A673 (cell line): ENCODE data around the gene OR51M1.

ENCODE experiments used
- CTCF ChIP-seq: fragments of 300-800, 200-600 bp; sonication (generic); conservative IDR thresholded peaks from 2 replicates; pipeline ENCODE4 v1.5.1; 2017; ENCODE audit warnings: low read depth, mild to moderate bottlenecking, antibody characterized with exemption, low read length, moderate library complexity, mixed read lengths
- EZH2 ChIP-seq: fragments of 200-600 bp; sonication (generic); IDR thresholded peaks from 2 replicates; pipeline ENCODE4 v1.6.1; 2017; ENCODE audit warnings: borderline replicate concordance, low read depth, mild to moderate bottlenecking, mixed read lengths, antibody characterized with exemption, low read length; ENCODE audit not compliant: poor library complexity, severe bottlenecking

GRCh38 chr11:5405173-5405572 is 21.6 kb downstream of the OR51M1 start:
- TF ChIP-seq CTCF: no peak
- TF ChIP-seq EZH2: no peak
